ENCODE measurements around the gene VIM. TPM values are rescaled to one million over a fixed set of nuclear protein-coding genes. Genes with fewer than 3 reads are reported as not detected.

Gene VIM
- total and polyA plus RNA-seq, 2 of the 4 experiments (the other 2 are of a cell fraction): 4,502 to 6,735 TPM

DNA sequence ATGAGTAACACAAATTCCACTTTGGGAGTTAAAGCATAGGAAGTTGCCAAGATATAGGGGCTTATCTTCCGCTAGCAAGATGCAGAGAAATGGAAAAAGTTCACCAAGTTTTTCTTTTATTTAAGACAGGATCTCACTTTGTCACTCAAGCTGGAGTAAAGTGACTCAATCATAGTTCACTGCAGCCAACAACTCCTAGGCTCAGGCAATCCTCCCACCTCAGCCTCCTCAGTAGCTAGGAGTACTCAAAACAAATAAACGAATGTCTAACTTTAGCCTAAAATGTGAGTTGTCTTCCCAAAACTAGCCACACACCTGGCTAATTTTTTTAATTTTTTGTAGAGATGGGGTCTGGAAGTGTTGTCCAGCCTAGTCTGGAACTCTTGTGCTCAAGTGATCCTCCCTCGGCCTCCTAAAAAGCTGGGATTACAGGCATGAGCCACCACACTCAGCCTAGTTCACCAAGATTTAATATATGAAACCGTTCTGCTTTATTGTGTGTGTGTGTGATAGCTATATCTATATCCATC lies 9.9 kb downstream of the VIM start:
- in situ Hi-C loops (cut with MboI; ENCODE audit: low sequenced_read_pairs): no loop called here
- H3K9me3 ChIP-seq (ENCODE audit: control insufficient read depth, insufficient read depth, low read length): peaks cover 3% of the 10 kb centered on the region; the same call in 1 of the 2 replicates
- H3K27me3 ChIP-seq (ENCODE audit: control insufficient read depth, insufficient read depth, low read length): no peaks in the 10 kb centered on the region
- H3K4ac ChIP-seq (ENCODE audit: low read depth, low read length): no peak overlapping the region
- no peak overlapping the region for H4K91ac ChIP-seq (ENCODE audit: insufficient read depth, low read depth, low read length)
- peak; percentile 51 for DNase-seq
- BruUV-seq (replicated peaks): no TSS peak
- dilution Hi-C loops (cut with HindIII; ENCODE audit: low sequenced_read_pairs, unreplicated experiment): no loop called here
- H2AK5ac ChIP-seq (ENCODE audit: low read depth, low read length): no peak overlapping the region
- ChIA-PET POLR2A (ENCODE audit: unreplicated experiment) (interaction anchor here (0.5 kb wide), 1 partner anchor 123 kb away, joined by 7 read pairs; no protein-coding TSS in a partner anchor), CTCF (interaction anchor here (0.5 kb wide), 1 partner anchor 32 kb away, joined by 6 read pairs; no protein-coding TSS in a partner anchor)
- no peak overlapping the region for H2AFZ ChIP-seq (replicated peaks; ENCODE audit: low read length, poor library complexity)
- no peak overlapping the region for H3K27ac ChIP-seq (ENCODE audit: insufficient read depth, low read length)
- no peak overlapping the region for H3K9ac ChIP-seq (ENCODE audit: low read depth, low read length)
- H4K5ac ChIP-seq (ENCODE audit: low read depth, low read length): no peak overlapping the region
- H4K20me1 ChIP-seq (ENCODE audit: insufficient read depth, low read length): peaks cover 58% of the 10 kb centered on the region
- no peak overlapping the region for H3K56ac ChIP-seq (ENCODE audit: extremely low read depth, insufficient read depth, low read length)
- no peak overlapping the region for H3K4me3 ChIP-seq (ENCODE audit: insufficient read depth, low read depth, low read length)
- WGBS, 2 experiments (ENCODE audit: extremely low coverage in 2 of 2, insufficient read length in 1 of 2): no CpG with 5 or more reads among the region's 4 CpGs
- H2BK5ac ChIP-seq (ENCODE audit: low read depth, low read length, poor library complexity, severe bottlenecking): no peak overlapping the region
- no peak overlapping the region for H3K4me2 ChIP-seq (ENCODE audit: low read depth, low read length)
- H2AK9ac ChIP-seq (replicated peaks; ENCODE audit: low read depth, low read length, poor library complexity): no peak overlapping the region
- no peaks in the 10 kb centered on the region for H3K9me1 ChIP-seq (ENCODE audit: insufficient read depth, low read length)
- TF ChIP-seq USF2 (IDR thresholded peaks at IDR 0.05; ENCODE audit: low read depth, low read length) (no peak), CHD1 (IDR thresholded peaks at IDR 0.05; ENCODE audit: low read depth, low read length) (peak; percentile 54; the same call in 1 of the 2 replicates)
- no peak overlapping the region for H3K18ac ChIP-seq (ENCODE audit: low read depth, low read length)
- H2BK15ac ChIP-seq (ENCODE audit: low read depth, low read length): no peak overlapping the region
- H3K14ac ChIP-seq (replicated peaks; ENCODE audit: low read depth, low read length): no peak overlapping the region
- no peak overlapping the region for H2BK20ac ChIP-seq (ENCODE audit: low read depth, low read length)
- no peak overlapping the region for H4K8ac ChIP-seq (ENCODE audit: low read depth in 2 of 2, low read length in 2 of 2)
- peaks cover 29% of the 10 kb centered on the region for H3K36me3 ChIP-seq (ENCODE audit: control insufficient read depth, insufficient read depth, low read length)
- ATAC-seq (ENCODE audit: low read depth): peak; percentile 15
- peaks cover 15 to 24% of the 10 kb centered on the region in 2 experiments for H3K79me1 ChIP-seq (ENCODE audit: low read depth in 1 of 2, low read length in 2 of 2)
- peaks cover 11% of the 10 kb centered on the region for H3K4me1 ChIP-seq (ENCODE audit: control insufficient read depth, insufficient read depth, low read length)
- no peak overlapping the region for H3K23ac ChIP-seq (ENCODE audit: low read depth, low read length)
- H2BK120ac ChIP-seq (ENCODE audit: low read depth, low read length): no peak overlapping the region
- intact Hi-C loops (cut with micrococcal nuclease): no loop called here

Data from IMR-90 (cell line).